ENCODE results near the gene PLPP6.

DNA sequence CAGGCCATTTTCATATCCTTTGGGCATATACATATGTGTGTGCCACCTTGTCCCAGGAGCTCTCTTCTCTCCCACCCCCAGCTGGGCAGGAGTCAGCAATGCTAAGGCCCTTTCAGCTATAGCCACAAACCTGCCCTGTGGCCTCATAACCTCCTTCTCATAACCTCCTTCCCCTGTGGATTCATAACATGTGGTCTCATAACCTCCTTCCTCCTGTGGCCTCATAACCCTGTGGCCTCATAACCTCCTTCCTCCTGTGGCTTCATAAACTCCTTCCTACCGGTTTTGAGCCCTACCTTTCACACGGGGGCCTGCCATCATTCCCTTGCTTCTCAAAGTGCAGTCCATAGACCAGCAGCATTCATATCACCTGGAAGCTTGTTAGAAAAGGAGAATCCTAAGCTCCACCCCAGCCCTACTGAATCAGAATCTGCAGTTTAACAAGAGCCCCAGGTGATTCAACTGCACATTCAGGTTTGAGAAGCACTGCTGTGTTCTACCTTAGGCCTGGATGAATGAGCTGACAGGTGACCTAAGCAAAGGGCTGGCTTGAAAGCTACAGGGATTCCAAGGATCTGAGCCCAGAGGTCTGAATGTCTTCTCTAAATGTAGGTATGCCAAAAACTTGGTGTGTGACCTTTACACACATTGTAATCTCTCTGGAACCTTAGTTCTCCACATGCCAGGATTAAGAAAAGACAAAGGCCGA, 41.9 kb upstream of the PLPP6 start:
- TF ChIP-seq, protein P1, sequence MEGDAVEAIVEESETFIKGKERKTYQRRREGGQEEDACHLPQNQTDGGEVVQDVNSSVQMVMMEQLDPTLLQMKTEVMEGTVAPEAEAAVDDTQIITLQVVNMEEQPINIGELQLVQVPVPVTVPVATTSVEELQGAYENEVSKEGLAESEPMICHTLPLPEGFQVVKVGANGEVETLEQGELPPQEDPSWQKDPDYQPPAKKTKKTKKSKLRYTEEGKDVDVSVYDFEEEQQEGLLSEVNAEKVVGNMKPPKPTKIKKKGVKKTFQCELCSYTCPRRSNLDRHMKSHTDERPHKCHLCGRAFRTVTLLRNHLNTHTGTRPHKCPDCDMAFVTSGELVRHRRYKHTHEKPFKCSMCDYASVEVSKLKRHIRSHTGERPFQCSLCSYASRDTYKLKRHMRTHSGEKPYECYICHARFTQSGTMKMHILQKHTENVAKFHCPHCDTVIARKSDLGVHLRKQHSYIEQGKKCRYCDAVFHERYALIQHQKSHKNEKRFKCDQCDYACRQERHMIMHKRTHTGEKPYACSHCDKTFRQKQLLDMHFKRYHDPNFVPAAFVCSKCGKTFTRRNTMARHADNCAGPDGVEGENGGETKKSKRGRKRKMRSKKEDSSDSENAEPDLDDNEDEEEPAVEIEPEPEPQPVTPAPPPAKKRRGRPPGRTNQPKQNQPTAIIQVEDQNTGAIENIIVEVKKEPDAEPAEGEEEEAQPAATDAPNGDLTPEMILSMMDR (IDR thresholded peaks at IDR 0.05): no peak
- no peak for TF ChIP-seq POLR2A (IDR thresholded peaks at IDR 0.05)
